Raji (cell line): ENCODE measurements around the gene KLK11.

Source experiments
- POLR2A ChIP-seq: IDR thresholded peaks from 2 replicates; pipeline ENCODE4 v1.6.1; 2011; ENCODE audit warnings: low read depth, low read length, control low read depth; ENCODE audit not compliant: insufficient read depth

KLK11 gene

GRCh38 chr19:51001515-51001914 is 24.9 kb downstream of the KLK11 start, which contains the start of gene KLK8:
Gene KLK8, minus strand, starts transcription at chr19:51001604. Its CDS starts 437 bp downstream, at chr19:51001167.
- no peak for TF ChIP-seq POLR2A

- TF ChIP-seq POLR2A, result no peak
Observed at GRCh38 chr19:51000981-51001380, 25.4 kb downstream of the KLK11 start.

- no peak for TF ChIP-seq POLR2A
Observed at GRCh38 chr19:51000426-51000825, 26.0 kb downstream of the KLK11 start.

GRCh38 chr19:50998686-50999085 is 27.7 kb downstream of the KLK11 start:
- no peak for TF ChIP-seq POLR2A

GRCh38 chr19:50998061-50998460 is 28.4 kb downstream of the KLK11 start:
- TF ChIP-seq POLR2A, result no peak

- TF ChIP-seq POLR2A, result no peak
Observed at GRCh38 chr19:50994129-50994528, 32.3 kb downstream of the KLK11 start.

GRCh38 chr19:50992666-50993035 is 33.8 kb downstream of the KLK11 start:
- TF ChIP-seq POLR2A, result no peak

GRCh38 chr19:50983625-50984292 is 42.7 kb downstream of the KLK11 start, which contains the start of gene KLK7:
Gene KLK7, minus strand, starts transcription at chr19:50983917. Its CDS starts 1,518 bp downstream, at chr19:50982399.
- no peak for TF ChIP-seq POLR2A

GRCh38 chr19:50982186-50982585 is 44.2 kb downstream of the KLK11 start:
- TF ChIP-seq POLR2A, result no peak

GRCh38 chr19:50981587-50982146 is 44.7 kb downstream of the KLK11 start:
- TF ChIP-seq POLR2A, result no peak

- TF ChIP-seq POLR2A, result no peak
Observed at GRCh38 chr19:50980208-50980607, 46.2 kb downstream of the KLK11 start.

GRCh38 chr19:50979758-50980157 is 46.7 kb downstream of the KLK11 start:
- no peak for TF ChIP-seq POLR2A

GRCh38 chr19:50978772-50979390 is 47.5 kb downstream of the KLK11 start:
- TF ChIP-seq POLR2A, result no peak

GRCh38 chr19:50977626-50978025 is 48.8 kb downstream of the KLK11 start:
- TF ChIP-seq POLR2A, result no peak

GRCh38 chr19:50975766-50976165 is 50.6 kb downstream of the KLK11 start:
- no peak for TF ChIP-seq POLR2A
